Neutrophil (primary cell): ENCODE data around the gene CEACAM19.

ENCODE experiments used
- H3K27ac ChIP-seq: fragments of 200-600 bp; sonication (generic); 2 replicates; pipeline ENCODE4 v1.5.1; 2016; ENCODE audit warnings: mild to moderate bottlenecking, moderate library complexity
- H3K27me3 ChIP-seq: fragments of 200-600 bp; sonication (generic); 2 replicates; pipeline ENCODE4 v1.6.0; 2016; ENCODE audit warnings: mild to moderate bottlenecking
- H3K36me3 ChIP-seq: fragments of 200-600 bp; sonication (generic); 2 replicates; pipeline ENCODE4 v1.5.1; 2017
- H3K4me1 ChIP-seq, 2 experiments: fragments of 200-600 bp in 1 of 2; sonication (generic) in 1 of 2; 1 replicate in 1 of 2; 2 replicates in 1 of 2; pipeline versions ENCODE4 v1.5.1 to v1.6.1; 2013 to 2016; ENCODE audit warnings: low read depth in 1 of 2, low read length in 1 of 2, mild to moderate bottlenecking in 1 of 2, moderate library complexity in 1 of 2; ENCODE audit not compliant: control insufficient read depth in 1 of 2, insufficient read depth in 1 of 2
- H3K4me3 ChIP-seq, 2 experiments: fragments of 200-600 bp in 1 of 2; sonication (generic) in 1 of 2; 1 replicate in 1 of 2; 2 replicates in 1 of 2; pipeline ENCODE4 v1.5.1; 2013 to 2016; ENCODE audit warnings: low read depth in 1 of 2, low read length in 1 of 2, mild to moderate bottlenecking in 1 of 2, moderate library complexity in 1 of 2
- H3K9me3 ChIP-seq: fragments of 200-600 bp; sonication (generic); 2 replicates; pipeline ENCODE4 v1.5.1; 2016
- TF ChIP-seq, protein P1 (sequence below): fragments of 200-600 bp; sonication (generic); IDR thresholded peaks from 2 replicates; pipeline ENCODE4 v1.5.1; 2016; ENCODE audit warnings: antibody characterized with exemption

Gene CEACAM19

DNA sequence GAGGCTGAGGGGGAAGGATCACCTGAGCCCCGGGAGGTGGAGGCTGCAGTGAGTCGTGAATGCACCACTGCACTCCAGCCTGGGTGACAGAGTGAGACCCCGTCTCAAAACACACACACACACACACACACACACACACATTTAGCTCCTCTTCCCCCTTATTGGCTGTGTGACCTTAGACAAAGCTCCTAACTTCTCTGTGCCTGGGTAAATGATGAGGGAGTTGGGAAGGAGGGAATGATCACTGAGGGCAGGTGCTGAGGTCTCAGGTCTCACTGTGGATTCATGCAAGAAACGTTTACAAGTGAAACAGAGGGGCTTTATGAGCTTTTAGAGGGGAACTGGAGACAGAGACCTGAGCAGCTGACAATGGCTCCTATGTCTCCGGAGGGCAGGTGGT is 60.3 kb downstream of the CEACAM19 start:
- Histone ChIP-seq H3K27me3 (no peaks in the 10 kb centered on the region), H3K27ac (no peak overlapping the region), H3K36me3 (no peaks in the 10 kb centered on the region), H3K4me3 (no peak overlapping the region), H3K4me1 (peaks cover 42 to 53% of the 10 kb centered on the region in 2 experiments), H3K9me3 (no peaks in the 10 kb centered on the region)
- TF ChIP-seq, protein P1, sequence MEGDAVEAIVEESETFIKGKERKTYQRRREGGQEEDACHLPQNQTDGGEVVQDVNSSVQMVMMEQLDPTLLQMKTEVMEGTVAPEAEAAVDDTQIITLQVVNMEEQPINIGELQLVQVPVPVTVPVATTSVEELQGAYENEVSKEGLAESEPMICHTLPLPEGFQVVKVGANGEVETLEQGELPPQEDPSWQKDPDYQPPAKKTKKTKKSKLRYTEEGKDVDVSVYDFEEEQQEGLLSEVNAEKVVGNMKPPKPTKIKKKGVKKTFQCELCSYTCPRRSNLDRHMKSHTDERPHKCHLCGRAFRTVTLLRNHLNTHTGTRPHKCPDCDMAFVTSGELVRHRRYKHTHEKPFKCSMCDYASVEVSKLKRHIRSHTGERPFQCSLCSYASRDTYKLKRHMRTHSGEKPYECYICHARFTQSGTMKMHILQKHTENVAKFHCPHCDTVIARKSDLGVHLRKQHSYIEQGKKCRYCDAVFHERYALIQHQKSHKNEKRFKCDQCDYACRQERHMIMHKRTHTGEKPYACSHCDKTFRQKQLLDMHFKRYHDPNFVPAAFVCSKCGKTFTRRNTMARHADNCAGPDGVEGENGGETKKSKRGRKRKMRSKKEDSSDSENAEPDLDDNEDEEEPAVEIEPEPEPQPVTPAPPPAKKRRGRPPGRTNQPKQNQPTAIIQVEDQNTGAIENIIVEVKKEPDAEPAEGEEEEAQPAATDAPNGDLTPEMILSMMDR: no peak

GRCh38 chr19:44732235-44733014 is 61.1 kb downstream of the CEACAM19 start:
- Histone ChIP-seq H3K27me3 (no peaks in the 10 kb centered on the region), H3K36me3 (no peaks in the 10 kb centered on the region), H3K4me1 (peaks cover 50 to 53% of the 10 kb centered on the region in 2 experiments), H3K9me3 (no peaks in the 10 kb centered on the region), H3K4me3 (no peak overlapping the region), H3K27ac (no peak overlapping the region)
- TF ChIP-seq, protein P1: no peak
